Frontal cortex (tissue), 4 donors: ENCODE results near the gene SEPHS2. TPM values are rescaled to one million over a fixed set of nuclear protein-coding genes. Genes with fewer than 3 reads are reported as not detected.
"Not testable (repeated sequence)": the region's sequence is repeated elsewhere in the genome, so short reads cannot be mapped to it uniquely, and the experiment has no call there.

Source experiments
- DNase-seq, 2 donors: peaks; one replicate each; pipeline ENCODE4 v3.0.0; 2012; ENCODE audit warnings: low spot score in 2 of 2
- FAIRE-seq: peaks from 2 replicates; lab custom pipeline; 2012; peaks lifted over from hg19 to GRCh38; lab: Jason Lieb, UNC
- total RNA-seq: library from RNA; depleted of rRNA; stranded (reverse); fragments of >200 nt; gene quantifications from one replicate; pipeline ENCODE4 v1.2.3, GENCODE V29; 2014
- donor health status: control.
- donor health status: control.
- donor health status: control.

SEPHS2 gene, protein sequence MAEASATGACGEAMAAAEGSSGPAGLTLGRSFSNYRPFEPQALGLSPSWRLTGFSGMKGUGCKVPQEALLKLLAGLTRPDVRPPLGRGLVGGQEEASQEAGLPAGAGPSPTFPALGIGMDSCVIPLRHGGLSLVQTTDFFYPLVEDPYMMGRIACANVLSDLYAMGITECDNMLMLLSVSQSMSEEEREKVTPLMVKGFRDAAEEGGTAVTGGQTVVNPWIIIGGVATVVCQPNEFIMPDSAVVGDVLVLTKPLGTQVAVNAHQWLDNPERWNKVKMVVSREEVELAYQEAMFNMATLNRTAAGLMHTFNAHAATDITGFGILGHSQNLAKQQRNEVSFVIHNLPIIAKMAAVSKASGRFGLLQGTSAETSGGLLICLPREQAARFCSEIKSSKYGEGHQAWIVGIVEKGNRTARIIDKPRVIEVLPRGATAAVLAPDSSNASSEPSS
- total RNA-seq = 12.6 TPM

GRCh38 chr16:30445408-30446202, at the start of gene SEPHS2:
SEPHS2 (minus strand) TSS chr16:30445874; CDS start chr16:30445727, 147 bp downstream.
- no peak for FAIRE-seq
- peak; percentile 90 to 91 for DNase-seq

DNA sequence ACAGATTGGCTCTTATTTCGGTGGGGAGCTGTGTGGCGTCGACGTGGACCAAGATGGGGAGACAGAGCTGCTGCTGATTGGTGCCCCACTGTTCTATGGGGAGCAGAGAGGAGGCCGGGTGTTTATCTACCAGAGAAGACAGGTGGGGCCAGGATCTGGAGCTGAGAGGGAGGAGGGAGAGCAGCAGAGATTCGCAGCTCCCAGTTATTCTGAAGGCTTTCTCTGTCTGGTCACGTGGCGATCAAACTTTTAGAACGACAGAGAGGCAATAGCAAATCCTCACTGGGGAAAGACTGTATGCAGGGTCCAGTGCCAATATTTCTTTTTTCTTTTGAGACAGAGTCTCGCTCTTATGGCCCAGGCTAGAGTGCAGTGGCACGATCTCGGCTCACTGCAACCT, 49.0 kb upstream of the SEPHS2 start:
- DNase-seq (no peak), FAIRE-seq (no peak)

- FAIRE-seq = no peak
Observed at GRCh38 chr16:30493941-30494488, 48.3 kb upstream of the SEPHS2 start.

GRCh38 chr16:30491744-30492308, 46.2 kb upstream of the SEPHS2 start:
- FAIRE-seq = no peak
- DNase-seq = no peak

More at GRCh38 chr16:30493941-30494488, 48.3 kb upstream of the SEPHS2 start:
- no peak for DNase-seq

- no peak for FAIRE-seq
Observed at GRCh38 chr16:30491229-30491628, 45.6 kb upstream of the SEPHS2 start.

GRCh38 chr16:30490210-30490609, 44.5 kb upstream of the SEPHS2 start:
- no peak for FAIRE-seq
- DNase-seq = no peak

More at GRCh38 chr16:30491229-30491628, 45.6 kb upstream of the SEPHS2 start:
- no peak for DNase-seq

DNA sequence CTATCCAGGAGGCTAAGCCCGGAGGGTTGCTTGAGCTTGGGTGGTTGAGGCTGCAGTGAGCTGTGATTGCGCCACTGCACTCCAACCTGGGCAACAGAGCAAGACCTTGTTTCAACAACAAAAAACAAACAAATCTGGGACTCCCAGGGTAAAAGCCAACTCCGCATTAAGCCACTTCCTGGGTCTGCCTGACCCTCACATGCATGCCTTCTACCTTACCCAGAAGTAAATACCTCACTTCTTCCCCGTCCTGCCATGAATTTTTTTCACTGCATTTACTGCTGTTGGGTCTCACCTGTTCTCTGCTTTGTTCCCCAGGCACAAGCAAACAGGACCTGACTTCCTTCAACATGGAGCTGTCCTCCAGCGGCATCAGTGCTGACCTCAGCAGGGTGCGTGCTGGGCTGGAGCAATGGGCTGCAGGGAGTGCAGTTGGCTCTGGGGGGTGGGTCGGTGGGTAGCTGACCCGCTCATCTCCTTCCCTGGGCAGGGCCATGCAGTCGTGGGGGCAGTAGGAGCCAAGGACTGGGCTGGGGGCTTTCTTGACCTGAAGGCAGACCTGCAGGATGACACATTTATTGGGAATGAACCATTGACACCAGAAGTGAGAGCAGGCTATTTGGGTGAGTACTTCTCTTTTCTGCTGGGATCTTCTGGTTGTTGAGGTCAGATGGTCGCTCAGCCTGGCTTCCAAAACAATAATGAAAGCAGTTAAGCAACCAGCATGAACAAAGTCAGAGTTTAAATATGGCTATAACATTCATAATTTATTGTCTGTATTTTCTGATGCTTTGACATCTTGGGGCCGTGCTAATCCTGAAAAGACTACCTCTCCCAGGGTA, 43.3 kb upstream of the SEPHS2 start:
- FAIRE-seq (no peak), DNase-seq (no peak)

GRCh38 chr16:30485818-30486436, 40.3 kb upstream of the SEPHS2 start:
- DNase-seq = no peak
- FAIRE-seq = no peak

- DNase-seq (no peak), FAIRE-seq (no peak)
Observed at GRCh38 chr16:30484887-30485286, 39.2 kb upstream of the SEPHS2 start.

DNA sequence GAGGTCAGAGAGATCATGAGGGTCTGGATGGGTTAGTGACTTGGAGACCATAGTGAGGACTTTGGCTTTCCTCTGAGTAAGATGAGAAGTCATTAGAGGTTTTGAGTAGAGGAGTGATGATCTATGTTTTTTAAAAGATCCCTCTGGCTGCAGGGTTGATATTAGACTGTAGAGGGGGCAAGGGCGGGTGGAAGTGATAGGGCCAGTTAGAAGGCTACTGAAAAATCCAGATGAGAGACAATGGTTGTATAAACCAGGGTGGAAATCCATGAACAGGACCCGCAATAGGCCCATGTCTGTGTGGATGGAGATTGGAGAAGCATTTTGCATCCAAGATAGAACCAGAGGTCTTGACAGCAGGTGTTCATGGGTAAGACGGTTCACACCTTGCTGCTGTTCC, 36.7 kb upstream of the SEPHS2 start:
- no peak for FAIRE-seq
- no peak for DNase-seq

DNA sequence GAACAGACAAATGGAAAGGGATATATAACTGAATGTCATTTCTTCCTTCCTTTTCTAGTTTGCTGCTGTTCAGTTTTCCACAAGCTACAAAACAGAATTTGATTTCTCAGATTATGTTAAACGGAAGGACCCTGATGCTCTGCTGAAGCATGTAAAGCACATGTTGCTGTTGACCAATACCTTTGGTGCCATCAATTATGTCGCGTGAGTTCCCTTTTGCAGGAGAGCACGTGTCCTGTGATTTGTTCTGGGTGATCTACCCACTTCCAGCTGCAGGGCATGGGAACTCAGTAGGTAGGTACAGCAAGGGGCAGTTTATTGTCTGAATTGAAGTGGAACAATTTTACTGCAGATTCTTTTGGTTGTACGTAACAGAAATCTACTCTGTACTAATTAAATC, 35.7 kb upstream of the SEPHS2 start:
- DNase-seq (no peak), FAIRE-seq (no peak)

DNA sequence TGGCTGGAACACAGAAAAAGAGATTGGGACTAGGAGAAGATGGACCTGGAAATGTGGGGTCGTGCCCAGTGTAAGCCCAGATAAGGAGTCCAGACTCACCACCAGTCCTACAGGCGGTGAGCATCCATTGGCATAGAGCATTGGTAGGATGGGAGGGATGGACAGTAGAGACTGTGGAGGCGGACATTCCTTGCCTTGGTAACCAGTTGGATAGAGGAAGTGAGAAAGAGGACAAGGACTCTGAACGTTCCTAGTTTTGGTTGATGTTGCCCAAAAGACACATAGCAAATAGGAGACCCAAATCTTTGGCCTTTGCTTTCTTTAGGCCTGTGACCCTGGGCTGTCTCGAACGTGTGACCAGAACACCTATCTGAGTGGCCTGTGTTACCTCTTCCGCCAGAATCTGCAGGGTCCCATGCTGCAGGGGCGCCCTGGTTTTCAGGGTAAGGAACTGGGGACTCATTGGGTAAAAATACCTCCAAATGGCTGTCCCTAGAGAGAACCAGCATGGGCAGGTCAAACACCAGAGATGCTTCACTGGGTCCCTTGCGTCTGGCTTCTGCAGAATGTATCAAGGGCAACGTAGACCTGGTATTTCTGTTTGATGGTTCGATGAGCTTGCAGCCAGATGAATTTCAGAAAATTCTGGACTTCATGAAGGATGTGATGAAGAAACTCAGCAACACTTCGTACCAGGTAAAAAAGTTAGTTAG, 33.2 kb upstream of the SEPHS2 start:
- no peak for DNase-seq
- FAIRE-seq = no peak

DNA sequence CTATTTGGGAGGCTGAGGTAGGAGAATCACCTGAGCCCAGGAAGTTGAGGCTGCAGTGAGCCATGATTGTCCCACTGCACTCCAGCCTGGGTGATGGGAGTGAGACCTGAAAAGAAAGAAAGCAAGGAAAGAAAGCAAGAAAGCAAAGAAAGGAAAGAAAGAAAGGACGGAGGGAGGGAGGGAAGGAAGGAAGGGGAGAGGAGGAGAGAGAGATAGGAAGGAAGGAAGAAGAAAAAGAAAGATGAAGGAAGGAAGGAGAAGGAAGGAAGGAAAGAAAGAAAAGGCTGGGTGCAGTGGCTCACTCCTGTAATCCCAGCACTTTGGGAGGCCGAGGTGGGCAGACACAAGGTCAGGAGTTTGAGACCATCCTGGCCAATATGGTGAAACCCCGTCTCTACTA, 32.1 kb upstream of the SEPHS2 start:
- DNase-seq, FAIRE-seq: not testable (repeated sequence)

GRCh38 chr16:30476991-30477390, 31.3 kb upstream of the SEPHS2 start:
- DNase-seq (no peak), FAIRE-seq (no peak)

DNA sequence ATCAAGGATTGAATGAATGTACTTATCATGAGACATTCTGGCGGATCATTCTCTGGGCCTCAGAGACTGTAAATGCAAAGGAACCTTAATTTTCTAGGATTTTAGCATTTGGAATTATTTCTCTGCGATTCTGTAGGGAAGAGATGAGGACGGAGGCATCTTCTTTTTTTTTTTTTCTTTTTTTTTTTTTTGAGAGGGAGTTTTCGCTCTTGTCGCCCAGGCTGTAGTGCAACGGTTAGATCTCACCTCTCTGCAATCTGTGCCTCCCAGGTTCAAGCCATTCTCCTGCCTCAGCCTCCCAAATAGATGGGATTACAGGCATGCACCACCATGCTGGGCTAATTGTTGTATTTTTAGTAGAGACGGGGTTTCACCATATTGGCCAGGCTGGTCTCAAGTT, 29.0 kb upstream of the SEPHS2 start:
- DNase-seq (no peak), FAIRE-seq (no peak)

- DNase-seq (no peak), FAIRE-seq (no peak)
Observed at GRCh38 chr16:30474074-30474452, 28.4 kb upstream of the SEPHS2 start.

GRCh38 chr16:30473231-30474073, 27.8 kb upstream of the SEPHS2 start:
- no peak for DNase-seq

More at GRCh38 chr16:30473231-30474073, 27.8 kb upstream of the SEPHS2 start:
- no peak for FAIRE-seq
